Mesothelial cell of epicardium (in vitro differentiated cells): ENCODE measurements around the gene ALPI. TPM values are rescaled to one million over a fixed set of nuclear protein-coding genes. Genes with fewer than 3 reads are reported as not detected.

Source experiments
- DNase-seq, 2 experiments: peaks; one replicate each; pipeline ENCODE4 v3.0.0; 2021; ENCODE audit warnings: low spot score in 2 of 2; ENCODE audit not compliant: unreplicated experiment in 2 of 2
- H3K27ac Mint-ChIP-seq: 2 replicates; pipeline ENCODE4 v1.8.0; 2021; ENCODE audit warnings: mixed read lengths
- H3K27me3 Mint-ChIP-seq: 2 replicates; pipeline ENCODE4 v1.8.0; 2021; ENCODE audit warnings: low read depth, mixed read lengths
- H3K36me3 Mint-ChIP-seq: 2 replicates; pipeline ENCODE4 v1.8.0; 2021; ENCODE audit warnings: mixed read lengths
- H3K4me1 Mint-ChIP-seq: 2 replicates; pipeline ENCODE4 v1.8.0; 2021; ENCODE audit warnings: mixed read lengths
- H3K4me3 Mint-ChIP-seq: 2 replicates; pipeline ENCODE4 v1.8.0; 2021; ENCODE audit warnings: mild to moderate bottlenecking, moderate library complexity, mixed read lengths
- H3K9me3 Mint-ChIP-seq: 2 replicates; pipeline ENCODE4 v1.8.0; 2021; ENCODE audit warnings: mixed read lengths
- total RNA-seq: library from RNA; stranded (reverse); gene quantifications from 3 replicates; pipeline ENCODE4 v1.2.1, GENCODE V29; 2021
- TF ChIP-seq, protein P1 (sequence below): fragments of 200-600 bp; sonication (generic); IDR thresholded peaks from one replicate; pipeline ENCODE4 v1.5.0; 2021; ENCODE audit warnings: antibody characterized with exemption; ENCODE audit not compliant: unreplicated experiment

Gene ALPI
- total RNA-seq, 1 donor from 2014 or later, result not detected

DNA sequence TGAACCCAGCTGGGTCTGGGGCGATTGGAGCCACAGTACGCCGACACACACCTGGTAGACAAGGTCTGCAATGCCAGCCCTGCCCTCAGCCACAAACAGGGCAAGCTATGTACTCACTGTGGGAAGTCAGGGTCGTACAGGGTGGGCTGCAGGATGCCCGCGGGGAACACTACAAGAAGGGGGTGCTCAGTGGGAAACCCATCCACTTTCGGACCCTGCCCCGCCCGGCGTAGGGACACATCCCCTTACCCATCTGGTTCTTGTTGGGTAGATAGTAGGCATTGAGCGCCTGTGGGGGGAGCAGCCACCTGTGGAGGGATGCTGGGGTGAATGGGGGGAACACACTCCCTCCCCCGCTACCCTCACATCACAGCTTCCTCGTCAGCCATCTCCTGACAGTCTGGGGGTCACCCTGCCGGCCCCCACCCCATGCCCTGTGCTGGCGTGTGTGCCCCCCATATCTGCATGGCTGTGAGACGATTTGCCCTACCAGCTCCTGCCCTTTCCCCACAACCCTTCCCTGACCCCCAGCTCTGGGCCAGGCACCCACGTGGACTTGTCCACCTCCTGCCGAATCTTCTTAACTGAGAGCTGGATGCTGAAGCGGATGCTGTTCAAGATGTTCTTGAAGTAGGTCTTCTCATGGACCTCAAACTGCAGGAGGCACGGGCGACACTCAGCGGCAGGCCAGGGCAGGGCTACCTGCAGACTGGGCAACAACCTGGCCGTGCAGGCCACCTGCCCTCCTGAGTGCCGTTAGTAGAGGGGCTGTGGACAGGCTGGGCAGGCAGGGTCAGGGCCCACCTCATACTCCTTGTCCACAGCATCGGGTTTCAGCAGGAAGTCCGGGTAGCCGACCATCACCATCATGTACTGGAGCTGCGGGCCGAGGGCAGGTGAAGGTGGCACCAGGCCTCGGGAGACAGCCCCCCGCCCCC, 26.6 kb downstream of the ALPI start:
- no peak overlapping the region for H3K27ac Mint-ChIP-seq
- H3K4me1 Mint-ChIP-seq, result peaks cover 4% of the 10 kb centered on the region
- H3K36me3 Mint-ChIP-seq, result no peaks in the 10 kb centered on the region
- DNase-seq, result no peak
- no peak overlapping the region for H3K4me3 Mint-ChIP-seq
- no peaks in the 10 kb centered on the region for H3K9me3 Mint-ChIP-seq
- H3K27me3 Mint-ChIP-seq, result peaks cover 79% of the 10 kb centered on the region
- TF ChIP-seq, protein P1, sequence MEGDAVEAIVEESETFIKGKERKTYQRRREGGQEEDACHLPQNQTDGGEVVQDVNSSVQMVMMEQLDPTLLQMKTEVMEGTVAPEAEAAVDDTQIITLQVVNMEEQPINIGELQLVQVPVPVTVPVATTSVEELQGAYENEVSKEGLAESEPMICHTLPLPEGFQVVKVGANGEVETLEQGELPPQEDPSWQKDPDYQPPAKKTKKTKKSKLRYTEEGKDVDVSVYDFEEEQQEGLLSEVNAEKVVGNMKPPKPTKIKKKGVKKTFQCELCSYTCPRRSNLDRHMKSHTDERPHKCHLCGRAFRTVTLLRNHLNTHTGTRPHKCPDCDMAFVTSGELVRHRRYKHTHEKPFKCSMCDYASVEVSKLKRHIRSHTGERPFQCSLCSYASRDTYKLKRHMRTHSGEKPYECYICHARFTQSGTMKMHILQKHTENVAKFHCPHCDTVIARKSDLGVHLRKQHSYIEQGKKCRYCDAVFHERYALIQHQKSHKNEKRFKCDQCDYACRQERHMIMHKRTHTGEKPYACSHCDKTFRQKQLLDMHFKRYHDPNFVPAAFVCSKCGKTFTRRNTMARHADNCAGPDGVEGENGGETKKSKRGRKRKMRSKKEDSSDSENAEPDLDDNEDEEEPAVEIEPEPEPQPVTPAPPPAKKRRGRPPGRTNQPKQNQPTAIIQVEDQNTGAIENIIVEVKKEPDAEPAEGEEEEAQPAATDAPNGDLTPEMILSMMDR, result no peak

DNA sequence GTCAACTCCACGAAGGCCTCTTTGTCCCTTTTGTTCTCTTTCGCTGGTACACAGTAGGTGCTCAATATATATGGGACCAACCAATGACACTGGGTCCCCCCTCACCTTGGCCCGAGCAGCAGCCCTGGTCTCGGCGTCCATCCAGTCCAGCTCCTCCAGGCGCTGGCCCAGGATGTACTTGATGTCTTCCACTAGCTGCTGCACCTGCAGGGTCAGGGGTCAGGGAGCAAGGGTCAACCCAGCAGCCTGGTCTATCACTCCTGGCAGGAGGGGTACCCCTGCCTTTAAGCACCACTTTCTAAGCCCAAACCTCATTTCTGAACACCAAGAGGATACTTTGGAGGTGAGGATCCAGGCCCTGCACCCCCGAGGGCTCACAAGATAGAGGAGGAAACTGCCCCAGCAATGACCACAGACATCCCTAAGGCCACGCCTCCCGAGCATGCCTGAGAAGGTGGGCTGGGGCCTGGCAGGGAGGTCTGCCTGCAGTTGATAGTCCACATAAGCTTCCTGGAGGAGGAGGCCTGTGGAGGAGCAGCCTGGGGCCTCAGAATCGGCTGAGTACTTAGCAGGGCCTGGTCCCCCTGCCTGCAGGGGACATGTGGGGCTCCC, 27.5 kb downstream of the ALPI start:
- TF ChIP-seq, protein P1, result no peak
- no peak for DNase-seq
- Mint-ChIP-seq H3K4me1 (peaks cover 4% of the 10 kb centered on the region), H3K9me3 (no peaks in the 10 kb centered on the region), H3K27ac (no peak overlapping the region), H3K36me3 (no peaks in the 10 kb centered on the region), H3K4me3 (no peak overlapping the region), H3K27me3 (peaks cover 78% of the 10 kb centered on the region)

DNA sequence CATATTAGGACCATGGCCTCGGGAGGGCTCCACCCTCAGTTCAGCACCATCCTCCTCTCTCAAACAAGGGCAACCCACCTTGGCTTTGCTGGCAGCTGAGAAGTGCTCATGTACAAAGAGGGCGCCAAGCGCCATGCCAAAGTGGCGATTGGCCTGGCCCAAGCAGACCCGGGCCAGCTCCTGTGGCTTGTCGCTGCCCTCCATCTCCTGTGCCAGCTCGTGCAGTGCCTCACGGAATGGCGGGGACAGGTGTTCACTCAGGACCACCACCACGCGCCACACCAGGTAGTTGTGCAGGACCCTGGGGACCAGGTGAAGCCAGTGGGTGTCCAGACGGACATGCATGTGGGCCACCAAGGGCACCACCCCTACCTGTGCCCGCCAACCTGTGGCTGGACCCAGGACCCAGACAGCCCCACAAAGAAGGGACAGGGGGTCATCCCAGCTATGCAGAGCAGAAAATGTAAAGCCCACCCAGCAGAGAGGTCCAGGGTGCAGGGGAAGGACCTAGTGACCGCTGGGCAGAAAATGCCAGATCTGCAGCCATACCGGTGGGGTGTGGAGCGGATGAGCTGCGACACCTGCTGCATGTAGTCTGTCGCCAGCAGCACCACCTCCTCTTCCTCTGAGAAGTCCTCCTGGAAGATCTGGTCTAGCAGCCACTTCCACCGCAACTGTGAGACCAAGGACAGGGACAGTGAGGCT, 28.1 kb downstream of the ALPI start:
- Mint-ChIP-seq H3K4me3 (no peak overlapping the region), H3K27me3 (peaks cover 81% of the 10 kb centered on the region), H3K4me1 (peaks cover 4% of the 10 kb centered on the region), H3K27ac (no peak overlapping the region), H3K9me3 (no peaks in the 10 kb centered on the region), H3K36me3 (no peaks in the 10 kb centered on the region)
- no peak for DNase-seq
- TF ChIP-seq, protein P1, result no peak

DNA sequence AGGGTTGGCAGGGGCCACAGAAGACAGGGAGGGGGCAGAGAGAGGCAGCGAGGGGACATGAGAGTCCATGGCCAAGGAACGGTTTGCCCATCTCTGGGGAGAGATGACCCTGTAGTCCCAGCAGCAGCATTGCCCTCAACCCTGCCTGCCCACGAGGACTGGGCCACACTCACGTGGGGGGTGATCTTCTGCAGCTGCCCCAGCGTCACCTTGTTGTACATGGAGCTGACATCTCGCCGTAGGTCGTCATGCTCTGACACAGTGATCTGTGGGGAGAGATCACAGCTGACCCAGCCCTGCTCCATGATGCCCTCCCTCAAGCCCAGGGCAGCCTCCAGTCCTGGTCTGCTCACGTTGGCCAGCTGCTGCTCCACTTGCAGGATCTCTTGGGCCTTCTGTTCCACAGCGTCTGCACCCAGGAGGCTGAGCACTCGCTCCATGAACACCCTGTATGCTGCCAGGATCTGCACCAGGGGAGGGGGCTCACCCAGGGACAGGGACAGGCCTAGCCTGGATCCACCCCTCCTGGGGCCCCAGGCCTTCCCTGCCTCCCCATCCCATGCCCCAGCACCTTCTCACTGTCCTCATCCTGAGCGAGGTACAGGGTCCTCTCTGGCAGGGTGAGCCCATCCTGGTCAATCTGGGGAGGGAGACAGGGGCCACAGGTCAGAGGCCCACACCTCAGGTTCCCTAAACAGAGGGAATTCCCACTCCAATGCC, 28.8 kb downstream of the ALPI start:
- Mint-ChIP-seq H3K36me3 (no peaks in the 10 kb centered on the region), H3K4me1 (peaks cover 4% of the 10 kb centered on the region), H3K9me3 (no peaks in the 10 kb centered on the region), H3K4me3 (peak overlapping the region; percentile 38), H3K27ac (no peak overlapping the region), H3K27me3 (peaks cover 82% of the 10 kb centered on the region)
- DNase-seq, result no peak
- TF ChIP-seq, protein P1, result no peak

DNA sequence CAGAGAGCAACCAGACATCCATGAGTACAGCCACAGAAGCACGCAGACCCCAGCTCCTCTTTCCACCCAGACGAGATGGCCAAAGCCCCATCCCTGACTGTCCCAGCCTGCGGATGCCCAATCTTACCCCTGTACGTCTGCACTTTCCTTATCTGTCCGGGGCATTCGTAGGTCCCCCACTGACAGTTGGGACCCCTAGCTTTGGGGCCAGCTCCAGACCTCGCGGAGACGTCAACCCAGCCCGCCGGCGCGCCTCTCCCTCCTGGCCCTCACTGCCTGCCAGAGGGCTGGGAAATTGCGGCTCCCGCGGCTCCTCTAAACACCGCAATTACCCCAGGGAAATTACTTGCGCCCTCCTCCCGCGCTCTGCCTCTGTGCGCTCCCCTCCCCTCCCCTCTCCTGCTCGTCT, 29.4 kb downstream of the ALPI start:
- TF ChIP-seq, protein P1, result no peak
- no peaks in the 10 kb centered on the region for H3K36me3 Mint-ChIP-seq
- no peak for DNase-seq
- H3K9me3 Mint-ChIP-seq, result no peaks in the 10 kb centered on the region
- peak overlapping the region; percentile 38 for H3K4me3 Mint-ChIP-seq
- no peak overlapping the region for H3K27ac Mint-ChIP-seq
- H3K4me1 Mint-ChIP-seq, result peaks cover 4% of the 10 kb centered on the region
- peaks cover 88% of the 10 kb centered on the region for H3K27me3 Mint-ChIP-seq
